Neural progenitor cell (in vitro differentiated cells): ENCODE results near the gene FUT4. TPM values are rescaled to one million over a fixed set of nuclear protein-coding genes. Genes with fewer than 3 reads are reported as not detected.

ENCODE experiments used
- DNase-seq: peaks from one replicate; pipeline ENCODE4 v3.0.0-alpha.2; 2016; ENCODE audit warnings: low spot score
- H2AFZ ChIP-seq: fragments of 200-600 bp; sonication (generic); replicated peaks from 2 replicates; pipeline ENCODE4 v1.6.1; 2016; ENCODE audit warnings: antibody characterized with exemption
- H3F3A ChIP-seq: fragments of 200-600 bp; sonication (generic); 2 replicates; pipeline ENCODE4 v1.6.1; 2016; ENCODE audit warnings: antibody characterized with exemption, low read depth
- H3K27ac ChIP-seq: fragments of 200-600 bp; sonication (generic); 2 replicates; pipeline ENCODE4 v1.5.1; 2016; ENCODE audit warnings: mild to moderate bottlenecking
- H3K27me3 ChIP-seq: fragments of 200-600 bp; sonication (generic); 2 replicates; pipeline ENCODE4 v1.6.1; 2016; ENCODE audit warnings: mild to moderate bottlenecking, moderate library complexity
- H3K36me3 ChIP-seq: fragments of 200-600 bp; sonication (generic); 2 replicates; pipeline ENCODE4 v1.5.1; 2016
- H3K4me1 ChIP-seq: fragments of 200-600 bp; sonication (generic); 2 replicates; pipeline ENCODE4 v1.6.1; 2016; ENCODE audit warnings: mixed run types
- H3K4me2 ChIP-seq: fragments of 200-600 bp; sonication (generic); 2 replicates; pipeline ENCODE4 v1.6.1; 2016
- H3K4me3 ChIP-seq: fragments of 200-600 bp; sonication (generic); 2 replicates; pipeline ENCODE4 v1.5.1; 2016
- H3K79me2 ChIP-seq: fragments of 200-600 bp; sonication (generic); 2 replicates; pipeline ENCODE4 v1.6.1; 2016; ENCODE audit warnings: low read depth
- H3K9ac ChIP-seq: fragments of 200-600 bp; sonication (generic); 2 replicates; pipeline ENCODE4 v1.6.1; 2016
- H3K9me3 ChIP-seq: fragments of 200-600 bp; sonication (generic); 2 replicates; pipeline ENCODE4 v1.5.1; 2016; ENCODE audit warnings: low read depth
- H4K20me1 ChIP-seq: fragments of 200-600 bp; sonication (generic); 2 replicates; pipeline ENCODE4 v1.6.1; 2016; ENCODE audit warnings: low read depth
- H3K27ac Mint-ChIP-seq: 3 replicates; pipeline ENCODE4 v1.8.0; 2021; ENCODE audit warnings: mixed read lengths
- H3K27me3 Mint-ChIP-seq: 2 replicates; pipeline ENCODE4 v1.8.0; 2022; ENCODE audit warnings: low read depth, mild to moderate bottlenecking, inconsistent platforms, moderate library complexity, mixed read lengths; ENCODE audit not compliant: insufficient read depth
- H3K36me3 Mint-ChIP-seq: 3 replicates; pipeline ENCODE4 v1.8.0; 2021; ENCODE audit warnings: mixed read lengths
- H3K4me1 Mint-ChIP-seq: 3 replicates; pipeline ENCODE4 v1.8.0; 2021; ENCODE audit warnings: mixed read lengths
- H3K4me3 Mint-ChIP-seq: 3 replicates; pipeline ENCODE4 v1.8.0; 2021; ENCODE audit warnings: mild to moderate bottlenecking, moderate library complexity, mixed read lengths
- H3K9me3 Mint-ChIP-seq: 3 replicates; pipeline ENCODE4 v1.8.0; 2020; ENCODE audit warnings: mixed read lengths
- EZH2 ChIP-seq: fragments of 200-600 bp; sonication (generic); IDR thresholded peaks from 2 replicates; pipeline ENCODE4 v1.6.1; 2017; ENCODE audit warnings: antibody characterized with exemption, mild to moderate bottlenecking, moderate library complexity
- EZH2phosphoT487 ChIP-seq: fragments of 200-600 bp; sonication (generic); IDR thresholded peaks from 2 replicates; pipeline ENCODE4 v1.6.1; 2017; ENCODE audit warnings: antibody characterized with exemption
- total RNA-seq: library from RNA; depleted of rRNA; stranded (reverse); fragments of >200 nt; gene quantifications from 2 replicates; pipeline ENCODE4 v1.2.3, GENCODE V29; 2015; ENCODE audit warnings: low replicate concordance
- TF ChIP-seq, protein P1 (sequence below): fragments of 200-600 bp; sonication (generic); IDR thresholded peaks from 2 replicates; pipeline ENCODE4 v1.5.1; 2017; ENCODE audit warnings: antibody characterized with exemption, mild to moderate bottlenecking

FUT4 gene
- total RNA-seq, 1 donor from 2014 or later, result 2.7 TPM

DNA sequence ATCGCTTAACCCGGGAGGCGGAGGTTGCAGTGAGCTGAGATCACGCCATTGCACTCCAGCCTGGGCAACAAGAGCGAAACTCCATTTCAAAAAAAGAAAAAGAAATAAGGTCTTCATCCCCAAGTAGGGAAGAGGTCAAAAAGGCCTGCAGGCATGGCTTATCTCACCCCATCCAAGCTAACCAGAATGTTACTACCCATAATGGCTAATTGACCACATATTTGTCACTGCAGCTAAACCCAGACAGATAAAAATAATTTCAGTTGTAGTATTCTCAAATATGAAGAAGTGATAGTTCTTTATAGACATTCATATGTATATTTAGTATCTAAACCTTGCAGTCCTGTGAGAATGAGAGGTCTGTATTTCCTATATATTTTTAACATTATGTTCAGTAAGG lies 41.3 kb downstream of the FUT4 start:
- no peaks in the 10 kb centered on the region for H3F3A ChIP-seq
- Mint-ChIP-seq H3K27me3 (no peaks in the 10 kb centered on the region), H3K4me1 (peaks cover 13% of the 10 kb centered on the region), H3K27ac (no peak overlapping the region), H3K36me3 (no peaks in the 10 kb centered on the region), H3K9me3 (no peaks in the 10 kb centered on the region), H3K4me3 (no peak overlapping the region)
- no peaks in the 10 kb centered on the region for H3K27me3 ChIP-seq
- no peak overlapping the region for H3K4me2 ChIP-seq
- no peaks in the 10 kb centered on the region for H4K20me1 ChIP-seq
- DNase-seq, result no peak
- H3K4me1 ChIP-seq, result peaks cover 16% of the 10 kb centered on the region
- no peak overlapping the region for H2AFZ ChIP-seq
- H3K79me2 ChIP-seq, result no peaks in the 10 kb centered on the region
- no peak overlapping the region for H3K27ac ChIP-seq
- H3K36me3 ChIP-seq, result no peaks in the 10 kb centered on the region
- no peaks in the 10 kb centered on the region for H3K9me3 ChIP-seq
- no peak overlapping the region for H3K4me3 ChIP-seq
- TF ChIP-seq EZH2phosphoT487, result no peak
- no peak for TF ChIP-seq EZH2
- TF ChIP-seq, protein P1, sequence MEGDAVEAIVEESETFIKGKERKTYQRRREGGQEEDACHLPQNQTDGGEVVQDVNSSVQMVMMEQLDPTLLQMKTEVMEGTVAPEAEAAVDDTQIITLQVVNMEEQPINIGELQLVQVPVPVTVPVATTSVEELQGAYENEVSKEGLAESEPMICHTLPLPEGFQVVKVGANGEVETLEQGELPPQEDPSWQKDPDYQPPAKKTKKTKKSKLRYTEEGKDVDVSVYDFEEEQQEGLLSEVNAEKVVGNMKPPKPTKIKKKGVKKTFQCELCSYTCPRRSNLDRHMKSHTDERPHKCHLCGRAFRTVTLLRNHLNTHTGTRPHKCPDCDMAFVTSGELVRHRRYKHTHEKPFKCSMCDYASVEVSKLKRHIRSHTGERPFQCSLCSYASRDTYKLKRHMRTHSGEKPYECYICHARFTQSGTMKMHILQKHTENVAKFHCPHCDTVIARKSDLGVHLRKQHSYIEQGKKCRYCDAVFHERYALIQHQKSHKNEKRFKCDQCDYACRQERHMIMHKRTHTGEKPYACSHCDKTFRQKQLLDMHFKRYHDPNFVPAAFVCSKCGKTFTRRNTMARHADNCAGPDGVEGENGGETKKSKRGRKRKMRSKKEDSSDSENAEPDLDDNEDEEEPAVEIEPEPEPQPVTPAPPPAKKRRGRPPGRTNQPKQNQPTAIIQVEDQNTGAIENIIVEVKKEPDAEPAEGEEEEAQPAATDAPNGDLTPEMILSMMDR, result no peak
- no peak overlapping the region for H3K9ac ChIP-seq

- H3K4me3 Mint-ChIP-seq, result no peak overlapping the region
- Histone ChIP-seq H3K9ac (no peak overlapping the region), H3K4me2 (no peak overlapping the region), H2AFZ (no peak overlapping the region), H3K4me3 (no peak overlapping the region), H3K36me3 (no peaks in the 10 kb centered on the region), H3K79me2 (no peaks in the 10 kb centered on the region), H3K27ac (no peak overlapping the region), H3K27me3 (no peaks in the 10 kb centered on the region), H4K20me1 (no peaks in the 10 kb centered on the region), H3F3A (no peaks in the 10 kb centered on the region), H3K4me1 (peaks cover 16% of the 10 kb centered on the region), H3K9me3 (no peaks in the 10 kb centered on the region)
- no peak overlapping the region for H3K27ac Mint-ChIP-seq
- DNase-seq, result no peak
- H3K27me3 Mint-ChIP-seq, result no peaks in the 10 kb centered on the region
- H3K36me3 Mint-ChIP-seq, result no peaks in the 10 kb centered on the region
- TF ChIP-seq EZH2phosphoT487, result no peak
- TF ChIP-seq EZH2, result no peak
- TF ChIP-seq, protein P1, result no peak
- H3K4me1 Mint-ChIP-seq, result peaks cover 13% of the 10 kb centered on the region
- no peaks in the 10 kb centered on the region for H3K9me3 Mint-ChIP-seq
Measured at GRCh38 chr11:94585399-94585798, 41.7 kb downstream of the FUT4 start.

DNA sequence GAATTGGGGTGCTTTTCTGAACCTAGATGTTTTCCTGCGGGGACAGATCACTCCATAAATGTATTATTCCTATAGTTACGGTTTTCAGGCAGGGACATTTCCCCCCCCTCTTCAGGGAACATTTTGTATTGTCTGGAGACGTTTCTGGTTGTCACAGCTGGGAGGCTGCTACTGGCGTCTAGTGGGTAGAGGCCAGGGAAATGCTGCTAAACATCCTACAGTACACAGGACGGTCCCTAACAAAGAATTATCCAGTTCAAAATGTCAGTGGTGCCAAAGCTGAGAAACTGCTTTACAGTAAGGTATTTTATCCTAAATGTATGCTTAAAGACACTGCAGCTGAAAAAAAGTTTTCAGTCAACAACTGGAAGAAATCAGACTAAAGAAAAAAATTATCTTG lies 42.8 kb downstream of the FUT4 start:
- no peak overlapping the region for H3K9ac ChIP-seq
- H3K27me3 ChIP-seq, result no peaks in the 10 kb centered on the region
- H3K9me3 Mint-ChIP-seq, result no peaks in the 10 kb centered on the region
- no peak overlapping the region for H3K4me2 ChIP-seq
- TF ChIP-seq EZH2 (no peak), EZH2phosphoT487 (no peak)
- TF ChIP-seq, protein P1, result no peak
- no peak for DNase-seq
- no peak overlapping the region for H3K4me3 Mint-ChIP-seq
- no peaks in the 10 kb centered on the region for H3K36me3 ChIP-seq
- H4K20me1 ChIP-seq, result no peaks in the 10 kb centered on the region
- peaks cover 16% of the 10 kb centered on the region for H3K4me1 Mint-ChIP-seq
- no peak overlapping the region for H2AFZ ChIP-seq
- H3K27ac ChIP-seq, result no peak overlapping the region
- no peak overlapping the region for H3K27ac Mint-ChIP-seq
- no peaks in the 10 kb centered on the region for H3K79me2 ChIP-seq
- no peaks in the 10 kb centered on the region for H3K9me3 ChIP-seq
- H3K27me3 Mint-ChIP-seq, result no peaks in the 10 kb centered on the region
- H3F3A ChIP-seq, result no peaks in the 10 kb centered on the region
- H3K4me3 ChIP-seq, result no peak overlapping the region
- H3K36me3 Mint-ChIP-seq, result no peaks in the 10 kb centered on the region
- H3K4me1 ChIP-seq, result peaks cover 16% of the 10 kb centered on the region
